OCI-M2 (cell line): Measurements from ENCODE around the gene ZNF160.
A peak's percentile ranks its signal among the peaks of the same experiment; 100 is the strongest.
"Not testable (repeated sequence)": the region's sequence is repeated elsewhere in the genome, so short reads cannot be mapped to it uniquely, and the experiment has no call there.

Experiments
- DNase-seq: peaks from one replicate; lab custom pipeline; 2025; ENCODE audit not compliant: unreplicated experiment; lab: John Stamatoyannopoulos, UW

The ZNF160 gene

DNA sequence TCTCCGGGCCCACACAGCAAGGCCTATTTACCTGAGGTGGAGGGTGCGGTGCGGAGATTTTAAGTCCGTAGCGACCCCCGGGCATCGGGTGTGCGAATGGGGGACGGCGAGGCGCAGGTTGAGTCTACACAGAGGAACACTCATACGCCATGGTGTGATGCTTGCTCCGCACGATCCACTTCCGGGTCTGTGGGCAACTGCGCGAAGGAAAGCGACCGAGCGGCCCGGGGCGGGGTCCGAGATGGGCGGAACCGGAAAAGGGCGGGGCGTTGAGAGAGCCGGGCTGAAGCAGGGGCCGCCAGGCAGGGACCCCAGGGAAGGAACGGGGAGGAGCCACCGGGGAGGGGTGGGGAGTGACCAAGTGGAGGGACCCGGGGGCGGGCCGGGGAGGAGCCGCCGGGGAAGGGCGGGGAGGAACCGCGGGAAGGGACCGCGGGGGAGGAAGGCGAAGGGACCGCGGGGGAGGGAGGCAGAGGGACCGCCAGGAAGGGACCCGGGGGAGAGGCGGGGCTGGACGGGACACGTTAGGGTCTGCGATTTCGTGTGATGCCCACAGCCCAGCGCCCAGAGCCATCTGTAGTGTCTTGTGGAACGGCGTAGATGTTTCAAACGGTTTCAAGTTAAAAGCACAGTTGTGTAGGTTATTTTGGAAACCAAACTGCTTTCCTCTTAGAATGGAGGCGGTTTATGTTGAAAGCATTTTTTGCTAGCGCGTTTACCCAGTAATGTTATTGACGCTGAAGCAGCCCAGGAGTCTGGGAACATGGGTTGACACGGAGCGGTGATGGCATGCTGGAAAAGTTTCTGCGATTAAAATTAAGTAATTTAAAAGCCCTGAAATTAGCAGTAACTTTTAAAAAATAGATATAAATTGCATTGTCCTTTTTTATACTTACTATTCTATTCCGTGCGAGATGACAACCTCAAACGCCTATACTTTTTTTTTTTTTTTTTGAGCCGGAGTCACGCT lies at the start of gene ZNF160:
Gene ZNF160 (minus strand): TSS at position 189 of the 970 bp plus-strand sequence. CDS start 17,146 bp downstream, outside the sequence.
- DNase-seq: peak; percentile 81

DNA sequence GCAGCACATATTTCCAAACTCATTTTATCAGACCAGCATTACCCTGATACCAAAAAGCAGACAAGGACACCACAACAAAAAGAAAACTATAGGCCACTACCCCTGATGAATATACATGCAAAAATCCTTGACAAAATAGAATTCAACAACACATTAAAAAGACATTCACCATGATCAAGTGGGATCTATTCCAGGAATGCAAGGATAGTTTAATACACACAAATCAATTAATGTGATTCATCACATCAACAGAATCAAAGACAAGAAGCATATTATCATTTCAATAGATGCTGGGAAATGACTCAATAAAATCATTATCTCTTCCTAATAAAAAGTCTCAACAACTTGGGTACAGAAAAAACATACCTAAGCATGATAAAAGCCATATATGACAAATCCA lies 44.4 kb upstream of the ZNF160 start:
- no peak for DNase-seq

DNA sequence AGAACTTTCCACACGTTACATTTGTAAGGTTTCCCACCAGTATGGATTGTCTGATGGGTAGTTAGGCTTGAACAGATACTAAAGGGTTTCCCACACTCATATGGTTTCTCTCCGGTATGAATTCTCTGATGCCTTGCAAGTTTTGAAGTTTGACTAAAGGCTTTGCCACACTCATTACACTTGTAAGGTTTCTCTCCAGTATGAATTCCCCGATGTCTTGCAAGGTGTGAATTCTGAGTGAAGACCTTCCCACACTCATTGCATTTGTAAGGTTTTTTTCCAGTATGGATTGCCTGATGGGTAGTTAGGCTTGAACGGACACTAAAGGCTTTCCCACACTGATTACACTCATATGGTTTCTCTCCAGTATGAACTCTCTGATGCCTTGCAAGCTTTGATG lies 37.1 kb upstream of the ZNF160 start:
- no peak for DNase-seq

DNA sequence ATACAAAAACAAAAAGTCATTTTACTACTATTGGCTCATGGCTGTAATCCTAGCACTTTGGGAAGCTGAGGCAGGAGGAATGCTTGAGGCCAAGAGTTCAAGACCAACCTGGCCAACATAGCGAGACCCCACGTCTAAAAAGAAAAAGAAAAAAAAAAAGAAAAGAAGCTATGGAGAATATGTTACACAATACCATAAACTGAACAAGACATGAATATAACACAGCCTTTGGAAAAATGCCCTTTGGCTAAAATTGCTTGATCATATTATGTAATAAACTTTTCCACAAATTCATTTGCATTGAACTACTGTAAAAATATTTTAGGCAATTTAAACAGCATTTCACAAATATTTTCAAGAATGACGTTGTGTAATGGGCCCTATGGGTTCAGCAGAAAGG lies 33.2 kb upstream of the ZNF160 start:
- DNase-seq: no peak

DNA sequence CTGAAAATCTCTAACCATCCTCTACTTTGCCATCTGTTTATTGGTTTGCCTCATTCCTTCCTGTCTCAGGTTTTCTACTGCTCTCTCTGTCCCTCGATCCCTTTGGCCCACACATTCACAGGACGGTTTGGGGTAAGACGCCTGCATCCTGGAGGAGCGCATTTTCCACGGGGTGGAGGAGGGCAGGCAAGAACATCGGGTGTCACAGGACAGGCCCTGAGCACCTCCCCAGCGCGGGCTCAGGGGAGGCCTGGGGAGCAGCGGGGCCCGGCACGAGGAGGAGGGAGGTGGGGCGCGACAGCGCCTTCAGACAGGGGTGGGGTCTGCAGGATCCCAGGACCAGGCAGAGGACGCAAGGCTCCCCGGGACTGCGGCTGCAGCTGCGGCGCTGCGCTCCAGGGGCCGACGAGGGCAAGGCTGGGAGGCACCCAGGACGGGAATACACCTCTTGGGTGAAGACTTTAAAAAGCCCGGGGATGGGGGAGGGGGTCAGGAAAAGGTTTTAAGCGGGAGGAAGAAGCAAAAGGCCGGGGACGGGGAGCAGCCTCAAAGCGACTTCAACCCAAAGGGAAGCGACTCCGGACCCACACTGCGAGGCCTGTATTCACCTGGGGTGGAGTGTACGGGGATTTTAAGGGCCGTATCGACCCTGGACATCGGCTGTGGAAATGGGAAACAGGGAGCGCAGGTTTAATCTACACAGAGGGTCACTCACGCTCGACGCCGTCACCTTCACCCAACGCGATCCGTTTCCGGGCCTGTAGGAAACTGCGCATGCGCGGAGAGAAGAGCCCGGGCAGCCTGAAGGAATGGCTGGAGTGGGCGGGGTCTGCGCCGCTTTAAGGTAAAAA lies 29.1 kb upstream of the ZNF160 start, which contains the start of gene ZNF415:
Gene ZNF415 (minus strand): TSS at position 770 of the 851 bp plus-strand sequence. CDS start 10,234 bp downstream, outside the sequence.
- DNase-seq: no peak

DNA sequence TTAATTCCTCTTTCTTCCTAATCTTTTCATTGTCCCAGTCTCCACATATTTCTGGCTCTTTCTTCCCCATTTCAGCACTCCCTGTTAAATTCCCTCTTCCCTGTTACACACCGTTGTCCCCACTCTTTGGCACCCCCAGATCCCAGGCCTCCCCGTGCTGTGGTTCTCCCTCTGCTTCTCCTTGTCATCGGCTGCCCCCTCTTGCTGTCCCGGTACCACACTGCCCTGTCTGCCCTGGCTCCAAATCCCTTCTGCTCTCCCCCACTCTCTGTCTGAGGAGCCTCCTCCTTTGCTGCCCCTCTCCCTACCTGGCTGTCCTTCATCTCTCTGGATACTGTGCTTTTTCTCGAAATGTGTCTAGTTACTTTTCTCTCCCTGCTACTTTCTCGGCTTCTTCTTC lies 28.5 kb upstream of the ZNF160 start:
- DNase-seq: no peak

DNA sequence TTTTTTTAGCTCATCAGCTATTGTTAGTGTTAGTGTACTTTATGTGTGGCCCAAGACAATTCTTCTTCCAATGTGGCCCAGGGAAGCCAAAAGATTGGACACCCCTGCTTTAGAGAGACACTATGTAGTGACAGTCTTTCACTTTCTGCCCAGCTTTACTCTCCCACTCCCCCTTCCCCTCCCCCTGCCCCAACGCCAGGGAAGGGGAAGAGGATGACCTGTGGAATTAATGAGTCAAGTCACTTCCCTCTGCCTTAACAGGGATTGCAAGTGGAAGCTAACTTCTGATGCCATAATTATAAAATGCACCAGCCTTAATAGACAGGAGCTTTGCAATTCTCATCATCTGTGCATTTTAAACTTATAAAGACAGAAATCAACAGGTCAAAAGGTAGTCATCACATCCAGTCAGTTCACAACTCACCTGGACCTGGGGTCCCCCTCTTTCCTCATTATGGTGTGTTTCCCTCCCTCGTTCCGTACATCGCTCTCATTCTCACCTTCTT lies 27.9 kb upstream of the ZNF160 start:
- no peak for DNase-seq

DNA sequence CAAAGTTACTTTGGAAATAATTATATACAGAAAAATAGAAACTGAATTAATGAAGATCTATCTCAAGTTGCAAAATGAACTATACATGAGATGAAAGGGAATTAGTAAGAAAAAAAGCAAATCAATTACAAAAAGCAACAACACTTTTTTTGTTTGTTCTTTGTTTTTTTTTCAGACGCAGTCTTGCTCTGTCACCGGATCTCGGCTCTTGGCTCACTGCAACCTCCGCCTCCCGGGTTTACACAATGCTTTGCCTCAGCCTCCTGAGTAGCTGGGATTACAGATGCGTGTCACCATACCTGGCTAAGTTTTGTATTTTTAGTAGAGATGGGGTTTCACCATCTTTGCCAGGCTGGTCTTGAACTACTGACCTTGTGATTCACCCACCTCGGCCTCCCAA lies 27.3 kb upstream of the ZNF160 start:
- no peak for DNase-seq

DNA sequence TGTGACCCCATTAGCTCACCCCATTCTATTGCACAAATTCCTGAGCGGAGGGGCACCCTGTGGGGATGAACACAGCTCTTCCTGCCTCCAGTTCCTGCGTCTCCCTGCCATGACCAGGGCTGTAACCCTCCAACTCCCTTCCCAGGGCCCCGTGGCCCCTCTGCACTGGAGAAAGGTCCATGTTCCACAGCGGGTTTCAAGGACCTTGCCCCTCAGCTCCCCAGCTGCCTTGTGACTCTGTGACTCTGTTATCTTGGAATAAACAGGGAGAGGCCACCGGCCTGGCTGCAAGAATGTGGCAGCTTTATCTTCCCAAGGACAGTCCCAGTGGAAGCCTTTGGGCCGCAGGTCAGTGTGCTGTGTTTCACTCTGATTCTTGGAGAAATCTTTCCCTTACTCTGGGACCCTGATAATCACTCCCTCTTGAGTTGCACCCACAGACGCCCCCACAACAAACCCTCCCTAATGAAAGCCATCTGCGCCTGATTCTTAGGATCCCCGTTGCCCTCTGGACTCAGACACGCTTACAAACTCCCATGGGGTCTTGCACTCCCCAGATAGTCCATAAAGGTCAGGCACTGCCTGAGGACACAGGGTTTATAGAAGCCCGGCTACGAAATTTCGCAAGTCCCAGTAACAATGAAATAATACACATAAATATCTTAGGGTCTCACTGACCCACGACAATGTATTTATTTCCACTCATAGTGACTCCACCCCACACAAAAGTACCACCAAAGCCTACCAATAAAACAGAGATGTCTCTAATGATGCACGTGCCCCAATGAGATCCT lies 23.7 kb upstream of the ZNF160 start:
- not testable (repeated sequence) for DNase-seq

DNA sequence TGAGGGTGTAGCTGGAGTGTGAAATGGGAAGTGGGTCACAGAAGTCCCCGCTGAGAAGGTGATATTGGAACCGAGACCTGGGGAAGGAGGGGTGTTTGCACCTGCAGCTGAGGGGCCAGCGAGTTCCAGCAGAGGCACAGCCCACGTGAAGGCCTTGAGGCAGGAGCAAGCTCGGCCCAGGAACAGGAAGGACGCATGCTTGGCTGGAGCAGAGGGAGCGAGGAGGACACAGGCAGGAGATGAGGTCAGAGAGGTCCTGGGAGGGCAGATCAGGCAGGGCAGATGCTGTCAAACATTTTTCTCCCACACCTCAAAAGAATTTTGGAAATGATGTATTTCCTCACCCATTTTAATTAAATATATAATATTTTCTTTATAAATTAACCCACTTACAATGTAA lies 20.2 kb upstream of the ZNF160 start:
- no peak for DNase-seq

DNA sequence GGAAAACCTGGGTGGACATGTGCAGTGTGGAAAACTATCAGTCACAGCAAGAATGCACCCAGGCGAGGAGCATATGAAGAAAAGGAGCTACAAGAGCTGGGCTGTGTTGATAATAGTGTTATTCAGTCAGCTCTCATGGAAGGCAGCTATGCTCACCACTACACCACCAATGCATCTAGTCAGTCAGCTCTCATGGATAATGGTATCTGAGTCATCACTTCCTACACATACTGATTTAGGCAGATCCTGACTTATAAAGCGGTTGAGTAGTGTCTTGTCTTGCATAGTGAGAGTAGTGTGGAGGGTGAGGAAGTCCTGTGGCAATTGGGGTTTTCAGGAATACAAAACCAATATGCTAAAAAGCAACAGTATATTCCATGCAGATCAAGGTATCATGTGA lies 9.1 kb upstream of the ZNF160 start:
- no peak for DNase-seq

DNA sequence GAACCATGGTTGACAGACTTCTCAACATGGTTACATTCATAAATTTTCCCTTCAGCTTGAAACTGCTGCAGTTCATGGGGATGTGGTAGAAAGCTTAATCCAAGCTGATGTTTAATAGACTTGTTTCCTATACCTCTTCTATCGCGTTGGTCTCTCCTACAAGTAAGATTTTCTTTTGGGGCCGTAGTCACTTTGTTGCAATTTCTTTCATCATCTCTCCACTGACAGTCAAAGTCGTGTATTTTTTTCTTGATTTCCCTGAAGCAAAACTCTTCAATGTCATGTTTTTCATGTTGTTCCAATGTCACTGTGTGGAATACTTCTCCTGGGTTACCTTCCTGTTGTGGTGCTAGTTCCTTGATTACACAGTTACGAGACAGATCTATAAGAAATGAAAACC lies 6.3 kb upstream of the ZNF160 start:
- DNase-seq: no peak

DNA sequence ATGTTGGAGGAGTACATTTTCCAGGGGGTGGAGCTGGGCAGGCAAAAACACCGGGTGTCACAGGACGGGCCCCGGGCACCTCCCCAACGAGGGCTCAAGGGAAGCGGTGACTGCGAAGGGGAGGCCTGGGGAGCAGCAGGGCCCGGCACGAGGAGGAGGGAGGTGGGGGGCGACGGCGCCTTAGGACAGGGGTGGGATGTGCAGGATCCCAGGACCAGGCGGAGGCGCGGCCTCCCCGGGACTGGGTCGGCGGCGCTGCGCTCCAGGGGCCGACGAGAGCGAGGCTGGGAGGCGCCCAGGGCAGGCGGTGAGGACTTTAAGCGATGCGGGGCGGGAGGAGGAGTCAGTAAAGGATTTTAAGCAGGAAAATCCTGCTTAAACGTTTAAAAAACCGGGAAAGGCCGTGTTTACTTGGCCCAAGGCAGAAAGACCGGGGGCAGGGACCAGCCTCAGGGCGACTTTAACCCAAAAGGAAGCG lies 427 bp downstream of the ZNF160 start:
- DNase-seq: no peak

DNA sequence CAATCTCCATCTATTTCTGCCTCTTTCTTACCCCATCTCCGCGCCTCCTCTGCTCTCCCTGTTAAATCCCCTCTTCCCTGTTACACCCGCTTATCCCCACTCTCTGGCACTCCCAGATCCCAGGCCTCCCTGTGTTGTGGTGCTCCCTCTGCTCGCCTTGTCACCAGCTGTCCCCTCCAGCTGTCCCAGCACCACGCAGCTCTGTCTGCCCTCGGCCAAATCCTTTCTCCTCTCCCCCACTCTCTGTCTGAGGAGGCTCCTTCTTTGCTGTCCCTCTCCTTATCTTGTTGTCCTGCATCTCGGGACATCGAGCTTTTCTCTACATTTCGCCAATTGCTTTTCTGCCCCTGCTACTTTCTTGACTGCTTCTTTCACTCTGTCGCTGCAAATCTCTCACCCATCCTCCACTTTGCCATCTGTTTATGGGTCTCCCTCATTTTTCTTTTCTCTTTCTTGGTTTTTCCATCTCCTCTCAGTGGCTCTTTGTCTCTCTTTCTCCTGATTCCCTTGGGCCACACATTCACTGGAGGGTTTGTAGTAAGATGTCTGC lies 941 bp downstream of the ZNF160 start:
- no peak for DNase-seq

DNA sequence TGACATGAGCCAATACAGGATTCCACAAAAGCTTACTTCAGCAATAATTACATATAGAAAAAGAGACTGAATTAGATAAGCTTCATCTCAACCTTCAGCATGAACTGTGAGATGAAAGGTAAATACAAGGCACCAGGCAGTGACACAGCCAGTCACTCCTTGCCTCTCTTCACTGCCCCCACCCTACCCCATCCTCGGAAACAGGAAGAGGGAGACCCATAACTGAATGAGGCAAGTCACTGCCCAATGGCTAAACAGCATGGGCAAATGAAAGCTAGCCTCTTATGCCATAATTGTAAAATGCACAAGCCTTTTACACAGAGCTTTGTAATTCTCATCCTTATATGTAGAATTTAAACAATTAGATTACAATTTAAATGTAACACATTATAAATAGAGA lies 1.7 kb downstream of the ZNF160 start:
- DNase-seq: no peak

DNA sequence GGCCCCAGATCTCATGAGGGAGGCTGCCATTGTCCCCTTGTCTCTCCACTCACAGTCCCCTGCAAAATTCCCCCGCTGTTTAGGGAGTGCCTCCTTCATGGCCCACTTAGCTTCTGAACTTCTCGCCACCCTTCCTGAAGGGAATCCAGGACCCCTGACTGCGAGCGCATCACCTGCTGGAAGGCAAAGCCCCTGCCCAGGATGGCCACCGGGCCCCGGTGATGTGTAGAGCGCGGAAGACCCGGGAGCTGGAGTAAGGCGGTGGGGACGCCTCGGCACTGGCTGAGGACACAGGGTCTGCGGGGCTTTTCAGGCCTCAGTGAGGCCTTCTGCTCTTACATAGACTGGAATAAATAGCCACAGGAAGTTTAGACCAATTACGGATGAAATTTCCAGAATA lies 4.7 kb downstream of the ZNF160 start:
- not testable (repeated sequence) for DNase-seq

DNA sequence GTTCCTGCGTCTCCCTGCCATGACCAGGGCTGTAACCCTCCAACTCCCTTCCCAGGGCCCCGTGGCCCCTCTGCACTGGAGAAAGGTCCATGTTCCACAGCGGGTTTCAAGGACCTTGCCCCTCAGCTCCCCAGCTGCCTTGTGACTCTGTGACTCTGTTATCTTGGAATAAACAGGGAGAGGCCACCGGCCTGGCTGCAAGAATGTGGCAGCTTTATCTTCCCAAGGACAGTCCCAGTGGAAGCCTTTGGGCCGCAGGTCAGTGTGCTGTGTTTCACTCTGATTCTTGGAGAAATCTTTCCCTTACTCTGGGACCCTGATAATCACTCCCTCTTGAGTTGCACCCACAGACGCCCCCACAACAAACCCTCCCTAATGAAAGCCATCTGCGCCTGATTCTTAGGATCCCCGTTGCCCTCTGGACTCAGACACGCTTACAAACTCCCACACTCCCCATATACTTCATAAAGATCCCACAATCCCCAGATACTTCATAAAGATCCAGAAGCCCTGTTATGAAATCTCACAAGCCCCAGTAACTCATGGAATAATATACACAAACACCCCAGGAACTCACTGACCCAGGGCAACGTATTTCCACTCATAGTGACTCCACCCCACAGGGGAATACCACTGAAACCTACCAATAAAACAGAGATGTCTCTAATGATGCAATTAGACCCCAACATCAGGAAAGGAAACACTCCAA lies 6.1 kb downstream of the ZNF160 start:
- not testable (repeated sequence) for DNase-seq

DNA sequence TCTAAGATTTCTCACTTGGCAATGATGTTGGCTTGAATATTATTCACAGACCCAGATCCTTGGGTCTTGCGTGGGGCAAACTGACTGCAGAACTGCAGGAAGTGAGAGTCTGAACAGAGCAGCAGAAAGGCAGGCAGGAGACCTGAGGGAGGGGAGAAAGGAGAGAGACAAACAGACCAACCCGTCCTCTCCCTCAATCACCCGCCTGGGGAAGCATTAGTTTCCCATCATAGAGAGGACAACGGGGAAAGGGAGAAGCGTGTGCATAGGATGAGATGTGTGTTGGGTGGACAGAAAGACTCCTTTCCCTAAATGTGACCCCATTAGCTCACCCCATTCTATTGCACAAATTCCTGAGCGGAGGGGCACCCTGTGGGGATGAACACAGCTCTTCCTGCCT lies 6.6 kb downstream of the ZNF160 start:
- DNase-seq: not testable (repeated sequence)

DNA sequence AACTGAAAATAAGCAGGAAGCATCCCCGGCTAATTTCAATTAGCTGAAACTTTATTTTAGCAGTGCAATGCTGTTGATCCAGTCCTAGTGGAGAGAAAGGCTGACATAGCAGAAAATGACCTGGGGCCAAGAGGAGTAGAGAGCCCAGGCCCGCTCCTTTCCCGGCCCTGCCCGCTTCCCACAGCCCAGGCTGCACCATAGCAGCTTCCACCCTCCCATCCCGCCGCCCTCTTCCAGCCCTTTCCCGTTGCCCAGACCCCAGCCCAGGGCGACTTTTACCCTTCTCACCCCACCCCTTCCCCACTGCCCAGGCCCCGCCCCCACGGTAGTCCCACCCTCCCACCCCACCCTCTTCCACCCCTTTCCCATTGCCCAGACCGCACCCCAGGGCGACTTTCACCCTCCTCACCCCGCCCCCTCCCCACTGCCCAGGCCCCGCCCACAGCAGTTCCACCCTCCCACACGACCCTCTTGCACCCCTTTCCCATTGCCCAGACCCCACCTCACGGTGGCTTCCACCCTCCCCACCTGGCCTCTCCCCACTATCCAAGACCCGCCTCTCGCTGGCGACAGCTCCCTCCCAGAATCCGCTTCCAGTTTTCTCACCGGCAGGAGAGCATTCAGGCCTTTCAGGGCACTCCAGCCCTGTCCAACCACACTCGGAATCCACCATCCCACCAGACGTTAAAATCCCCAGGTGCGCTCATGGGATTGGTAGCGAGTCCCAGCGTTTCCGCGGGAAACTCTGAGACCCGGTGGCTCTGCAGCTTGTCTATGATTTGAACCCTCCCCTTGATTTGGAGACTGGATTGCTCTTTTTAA lies 8.3 kb downstream of the ZNF160 start:
- DNase-seq: no peak
